GM12872 (cell line): ENCODE data around the gene ETNPPL.

Experiments used
- CTCF ChIP-seq: IDR thresholded peaks from 3 replicates; pipeline ENCODE4 v1.5.1; 2011; ENCODE audit warnings: low read depth, mild to moderate bottlenecking, low read length, moderate library complexity; ENCODE audit not compliant: insufficient read depth

The ETNPPL gene

GRCh38 chr4:108700081-108700757, 62.6 kb downstream of the ETNPPL start:
- no peak for TF ChIP-seq CTCF

GRCh38 chr4:108696160-108696559, 66.7 kb downstream of the ETNPPL start:
- TF ChIP-seq CTCF: no peak

GRCh38 chr4:108695062-108695461, 67.8 kb downstream of the ETNPPL start:
- TF ChIP-seq CTCF: no peak

- no peak for TF ChIP-seq CTCF
Observed at GRCh38 chr4:108694423-108694822, 68.4 kb downstream of the ETNPPL start.

GRCh38 chr4:108693819-108694218, 69.0 kb downstream of the ETNPPL start:
- no peak for TF ChIP-seq CTCF

GRCh38 chr4:108693211-108693610, 69.6 kb downstream of the ETNPPL start:
- no peak for TF ChIP-seq CTCF
